ENCODE results near the gene IL4I1. TPM values are rescaled to one million over a fixed set of nuclear protein-coding genes. Genes with fewer than 3 reads are reported as not detected.

IL4I1 gene
- total and polyA plus RNA-seq, 2 of the 8 experiments (the other 6 are each of a cell fraction or from before 2014, with no cell fraction given) = 0.41 to 0.76 TPM

- H2AK5ac ChIP-seq (ENCODE audit: low read depth, low read length) = no peak overlapping the region
- no peaks in the 10 kb centered on the region for H3K9me3 ChIP-seq (ENCODE audit: insufficient read depth in 2 of 2, low read depth in 1 of 2, low read length in 1 of 2)
- peak overlapping the region; percentile 44; the same call in 1 of the 2 replicates for H2BK5ac ChIP-seq (ENCODE audit: low read depth, low read length)
- no peak overlapping the region for H2BK120ac ChIP-seq (replicated peaks; ENCODE audit: low read depth, low read length)
- H4K8ac ChIP-seq (ENCODE audit: extremely low read depth, insufficient read depth, low read length) = peak overlapping the region; percentile 18; the same call in 1 of the 2 replicates
- DNase-seq (ENCODE audit: low read depth in 1 of 2, low spot score in 2 of 2) (peak in 1 of 2 experiments; percentile 63), FAIRE-seq (no peak)
- peaks cover 0 to 20% of the 10 kb centered on the region in 2 experiments; a peak in 2 of 4 replicates for H3K79me2 ChIP-seq (ENCODE audit: control insufficient read depth in 1 of 2, insufficient read depth in 2 of 2, low read length in 2 of 2)
- CTCF ChIA-PET (ENCODE audit: partially characterized antibody) = interaction anchor here (0.9 to 1.0 kb wide), 3 partner anchors 14 to 60 kb away, joined by 3 to 4 read pairs (median 3); no protein-coding TSS in a partner anchor
- H3K23ac ChIP-seq (ENCODE audit: insufficient read length) = no peak overlapping the region
- no peak overlapping the region for H3K27ac ChIP-seq (ENCODE audit: low read depth, low read length)
- WGBS, 2 experiments (ENCODE audit: extremely low coverage in 1 of 2, insufficient coverage in 1 of 2, insufficient read length in 1 of 2, insufficient replicate concordance in 2 of 2, low coverage in 1 of 2, low lambda C conversion rate in 2 of 2, missing lambda C conversion rate in 1 of 2) = 80% methylated on average over 13 of the region's 13 CpGs; no CpG with 5 or more reads in 1 of the 2 experiments
- no peak overlapping the region for H2BK20ac ChIP-seq (ENCODE audit: low read length)
- H3K9ac ChIP-seq (replicated peaks in 1 of 4; ENCODE audit: extremely low read depth in 1 of 4, low read depth in 3 of 4, low read length in 3 of 4) = no peak overlapping the region
- peaks cover 0 to 10% (median 3%) of the 10 kb centered on the region in 4 experiments; a peak in 5 of 7 replicates for H3K4me1 ChIP-seq (replicated peaks in 1 of 4; ENCODE audit: control insufficient read depth in 3 of 4, insufficient read depth in 4 of 4, low read length in 3 of 4)
- H3K79me1 ChIP-seq (ENCODE audit: low read depth, low read length) = peaks cover 12% of the 10 kb centered on the region
- no peak overlapping the region for H3K14ac ChIP-seq (ENCODE audit: insufficient read length)
- no peak overlapping the region for H3K56ac ChIP-seq (replicated peaks; ENCODE audit: insufficient read length, low read depth, low read length)
- H3K18ac ChIP-seq (ENCODE audit: extremely low read depth, low read length) = no peak overlapping the region
- H3K4me2 ChIP-seq (ENCODE audit: insufficient read depth in 1 of 2, low read depth in 2 of 2, low read length in 2 of 2) = no peak overlapping the region
- POLR2A ChIA-PET (ENCODE audit: partially characterized antibody) = interaction anchor here (0.9 to 12.4 kb wide), 12 partner anchors 7 to 171 kb away, joined by 3 to 247 read pairs (median 4); partner anchors contain the start of genes ADM5, AKT1S1, MED25 and PTOV1
- H2BK12ac ChIP-seq (ENCODE audit: low read depth, low read length) = no peak overlapping the region
- no peaks in the 10 kb centered on the region; the same call in 1 of the 2 replicates for H3K23me2 ChIP-seq (ENCODE audit: low read depth, low read length)
- no peak overlapping the region for H3K4ac ChIP-seq (replicated peaks; ENCODE audit: insufficient read length, low read depth, low read length)
- H2AFZ ChIP-seq (ENCODE audit: low read length) = no peak overlapping the region
- H4K91ac ChIP-seq (replicated peaks; ENCODE audit: insufficient read length, low read length) = no peak overlapping the region
- peaks cover 34 to 47% of the 10 kb centered on the region in 2 experiments for H4K20me1 ChIP-seq (replicated peaks in 1 of 2; ENCODE audit: control insufficient read depth in 1 of 2, insufficient read depth in 2 of 2, low read length in 2 of 2)
- no peak overlapping the region for H4K5ac ChIP-seq (ENCODE audit: insufficient read length, low read depth, low read length)
- H3K36me3 ChIP-seq (ENCODE audit: control insufficient read depth in 2 of 4, insufficient read depth in 4 of 4, low read length in 3 of 4) = peaks cover 34 to 74% (median 58%) of the 10 kb centered on the region in 4 experiments
- no peak overlapping the region for H3K4me3 ChIP-seq (ENCODE audit: extremely low read depth in 1 of 4, insufficient read depth in 2 of 4, low read depth in 3 of 4, low read length in 4 of 4)
- H3K27me3 ChIP-seq (replicated peaks in 1 of 4; ENCODE audit: control insufficient read depth in 3 of 4, extremely low read depth in 1 of 4, insufficient read depth in 3 of 4, low read length in 3 of 4) = no peaks in the 10 kb centered on the region
- no peak overlapping the region for H2BK15ac ChIP-seq (ENCODE audit: low read length)
- no peak for TF ChIP-seq KDM4A (IDR thresholded peaks at IDR 0.05; ENCODE audit: low read depth, low read length, severe bottlenecking)
- peak; percentile 70; the same call in 1 of the 2 replicates for TF ChIP-seq POLR2AphosphoS5 (IDR thresholded peaks at IDR 0.05; ENCODE audit: low read depth, low read length)
- TF ChIP-seq RNF2 (IDR thresholded peaks at IDR 0.05; ENCODE audit: borderline replicate concordance, low read depth, low read length, missing control alignments, poor library complexity, severe bottlenecking) = no peak
- TF ChIP-seq SRF (IDR thresholded peaks at IDR 0.05; ENCODE audit: low read depth, low read length) = no peak
- TF ChIP-seq RXRA (IDR thresholded peaks at IDR 0.05; ENCODE audit: insufficient read depth, low read depth, low read length) = no peak
- peak; percentile 34 for TF ChIP-seq TAF7 (optimal IDR thresholded peaks at IDR 0.05; ENCODE audit: borderline replicate concordance, low read depth, low read length)
- TF ChIP-seq SUZ12 (IDR thresholded peaks at IDR 0.05; ENCODE audit: low read length) = no peak
- TF ChIP-seq, protein P1, sequence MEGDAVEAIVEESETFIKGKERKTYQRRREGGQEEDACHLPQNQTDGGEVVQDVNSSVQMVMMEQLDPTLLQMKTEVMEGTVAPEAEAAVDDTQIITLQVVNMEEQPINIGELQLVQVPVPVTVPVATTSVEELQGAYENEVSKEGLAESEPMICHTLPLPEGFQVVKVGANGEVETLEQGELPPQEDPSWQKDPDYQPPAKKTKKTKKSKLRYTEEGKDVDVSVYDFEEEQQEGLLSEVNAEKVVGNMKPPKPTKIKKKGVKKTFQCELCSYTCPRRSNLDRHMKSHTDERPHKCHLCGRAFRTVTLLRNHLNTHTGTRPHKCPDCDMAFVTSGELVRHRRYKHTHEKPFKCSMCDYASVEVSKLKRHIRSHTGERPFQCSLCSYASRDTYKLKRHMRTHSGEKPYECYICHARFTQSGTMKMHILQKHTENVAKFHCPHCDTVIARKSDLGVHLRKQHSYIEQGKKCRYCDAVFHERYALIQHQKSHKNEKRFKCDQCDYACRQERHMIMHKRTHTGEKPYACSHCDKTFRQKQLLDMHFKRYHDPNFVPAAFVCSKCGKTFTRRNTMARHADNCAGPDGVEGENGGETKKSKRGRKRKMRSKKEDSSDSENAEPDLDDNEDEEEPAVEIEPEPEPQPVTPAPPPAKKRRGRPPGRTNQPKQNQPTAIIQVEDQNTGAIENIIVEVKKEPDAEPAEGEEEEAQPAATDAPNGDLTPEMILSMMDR (IDR thresholded peaks at IDR 0.05; ENCODE audit: control extremely low read depth in 1 of 3, insufficient read depth in 1 of 3, low read depth in 1 of 3, low read length in 3 of 3) = no peak
- TF ChIP-seq POLR2A (IDR thresholded peaks at IDR 0.05; ENCODE audit: control extremely low read depth in 1 of 2, low read depth in 2 of 2, low read length in 2 of 2) = peak in 1 of 2 experiments; percentile 37; a peak in 1 of 3 replicates
- TF ChIP-seq KDM5A (IDR thresholded peaks at IDR 0.05; ENCODE audit: low read length) = no peak
These were observed 35.6 kb downstream of the IL4I1 start for GRCh38 chr19:49861107-49861506.

Measured in H1 (cell line).